Chondrocyte (in vitro differentiated cells): ENCODE results near the gene DIS3. TPM values are rescaled to one million over a fixed set of nuclear protein-coding genes. Genes with fewer than 3 reads are reported as not detected.

Source experiments
- DNase-seq: peaks from one replicate; pipeline ENCODE4 v3.0.0; 2021; ENCODE audit warnings: mixed read lengths, low spot score
- H3K27ac Mint-ChIP-seq: one replicate; pipeline ENCODE4 v1.8.0; 2021; ENCODE audit warnings: mild to moderate bottlenecking, moderate library complexity, mixed read lengths; ENCODE audit not compliant: unreplicated experiment
- H3K27me3 Mint-ChIP-seq: 2 replicates; pipeline ENCODE4 v1.8.0; 2021; ENCODE audit warnings: low read depth, mixed read lengths
- H3K36me3 Mint-ChIP-seq: 2 replicates; pipeline ENCODE4 v1.8.0; 2021; ENCODE audit warnings: low read depth, mixed read lengths
- H3K4me1 Mint-ChIP-seq: 2 replicates; pipeline ENCODE4 v1.8.0; 2021; ENCODE audit warnings: low read depth, mild to moderate bottlenecking, mixed read lengths
- H3K4me3 Mint-ChIP-seq: one replicate; pipeline ENCODE4 v1.8.0; 2021; ENCODE audit warnings: mild to moderate bottlenecking, moderate library complexity, mixed read lengths; ENCODE audit not compliant: unreplicated experiment
- H3K9me3 Mint-ChIP-seq: 2 replicates; pipeline ENCODE4 v1.8.0; 2021; ENCODE audit warnings: low read depth, mixed read lengths
- long read RNA-seq: library from polyadenylated mRNA; stranded (forward); transcript quantifications from one replicate; pipeline ENCODE4 v2.0.0, GENCODE V29; 2021
- total RNA-seq: library from RNA; stranded (reverse); gene quantifications from 3 replicates; pipeline ENCODE4 v1.2.1, GENCODE V29; 2021
- TF ChIP-seq, protein P1 (sequence below): fragments of 200-600 bp; sonication (generic); IDR thresholded peaks from 2 replicates; pipeline ENCODE4 v1.5.0; 2021; ENCODE audit warnings: antibody characterized with exemption, mild to moderate bottlenecking, moderate library complexity

The DIS3 gene, protein sequence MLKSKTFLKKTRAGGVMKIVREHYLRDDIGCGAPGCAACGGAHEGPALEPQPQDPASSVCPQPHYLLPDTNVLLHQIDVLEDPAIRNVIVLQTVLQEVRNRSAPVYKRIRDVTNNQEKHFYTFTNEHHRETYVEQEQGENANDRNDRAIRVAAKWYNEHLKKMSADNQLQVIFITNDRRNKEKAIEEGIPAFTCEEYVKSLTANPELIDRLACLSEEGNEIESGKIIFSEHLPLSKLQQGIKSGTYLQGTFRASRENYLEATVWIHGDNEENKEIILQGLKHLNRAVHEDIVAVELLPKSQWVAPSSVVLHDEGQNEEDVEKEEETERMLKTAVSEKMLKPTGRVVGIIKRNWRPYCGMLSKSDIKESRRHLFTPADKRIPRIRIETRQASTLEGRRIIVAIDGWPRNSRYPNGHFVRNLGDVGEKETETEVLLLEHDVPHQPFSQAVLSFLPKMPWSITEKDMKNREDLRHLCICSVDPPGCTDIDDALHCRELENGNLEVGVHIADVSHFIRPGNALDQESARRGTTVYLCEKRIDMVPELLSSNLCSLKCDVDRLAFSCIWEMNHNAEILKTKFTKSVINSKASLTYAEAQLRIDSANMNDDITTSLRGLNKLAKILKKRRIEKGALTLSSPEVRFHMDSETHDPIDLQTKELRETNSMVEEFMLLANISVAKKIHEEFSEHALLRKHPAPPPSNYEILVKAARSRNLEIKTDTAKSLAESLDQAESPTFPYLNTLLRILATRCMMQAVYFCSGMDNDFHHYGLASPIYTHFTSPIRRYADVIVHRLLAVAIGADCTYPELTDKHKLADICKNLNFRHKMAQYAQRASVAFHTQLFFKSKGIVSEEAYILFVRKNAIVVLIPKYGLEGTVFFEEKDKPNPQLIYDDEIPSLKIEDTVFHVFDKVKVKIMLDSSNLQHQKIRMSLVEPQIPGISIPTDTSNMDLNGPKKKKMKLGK
- 28.3 to 33.4 TPM (median 30.5 TPM) in 3 replicates for total RNA-seq
- long read RNA-seq, full-length matches to known transcripts = 94 of 105 reads
- long read RNA-seq, partial matches to known transcripts = 5 of 105 reads
- long read RNA-seq, other reads (novel, unspliced or antisense) = 6 of 105 reads

- Mint-ChIP-seq H3K4me1 (peaks cover 54% of the 10 kb centered on the region), H3K36me3 (peaks cover 11% of the 10 kb centered on the region), H3K27ac (peak within 1 kb of the TSS; percentile 98), H3K4me3 (peak within 1 kb of the TSS; percentile 96), H3K27me3 (no peaks in the 10 kb centered on the region), H3K9me3 (no peaks in the 10 kb centered on the region)
- DNase-seq = peak; percentile 99
- TF ChIP-seq, protein P1, sequence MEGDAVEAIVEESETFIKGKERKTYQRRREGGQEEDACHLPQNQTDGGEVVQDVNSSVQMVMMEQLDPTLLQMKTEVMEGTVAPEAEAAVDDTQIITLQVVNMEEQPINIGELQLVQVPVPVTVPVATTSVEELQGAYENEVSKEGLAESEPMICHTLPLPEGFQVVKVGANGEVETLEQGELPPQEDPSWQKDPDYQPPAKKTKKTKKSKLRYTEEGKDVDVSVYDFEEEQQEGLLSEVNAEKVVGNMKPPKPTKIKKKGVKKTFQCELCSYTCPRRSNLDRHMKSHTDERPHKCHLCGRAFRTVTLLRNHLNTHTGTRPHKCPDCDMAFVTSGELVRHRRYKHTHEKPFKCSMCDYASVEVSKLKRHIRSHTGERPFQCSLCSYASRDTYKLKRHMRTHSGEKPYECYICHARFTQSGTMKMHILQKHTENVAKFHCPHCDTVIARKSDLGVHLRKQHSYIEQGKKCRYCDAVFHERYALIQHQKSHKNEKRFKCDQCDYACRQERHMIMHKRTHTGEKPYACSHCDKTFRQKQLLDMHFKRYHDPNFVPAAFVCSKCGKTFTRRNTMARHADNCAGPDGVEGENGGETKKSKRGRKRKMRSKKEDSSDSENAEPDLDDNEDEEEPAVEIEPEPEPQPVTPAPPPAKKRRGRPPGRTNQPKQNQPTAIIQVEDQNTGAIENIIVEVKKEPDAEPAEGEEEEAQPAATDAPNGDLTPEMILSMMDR = peak; percentile 54
Observed at GRCh38 chr13:72781451-72782439, at the start of gene DIS3, which contains the start of gene PIBF1. Gene DIS3, minus strand, starts transcription at chr13:72781900. Its CDS starts 68 bp downstream, at chr13:72781832. Gene PIBF1, plus strand, starts transcription at chr13:72782133. Its CDS starts 1,337 bp downstream, at chr13:72783470.

DNA sequence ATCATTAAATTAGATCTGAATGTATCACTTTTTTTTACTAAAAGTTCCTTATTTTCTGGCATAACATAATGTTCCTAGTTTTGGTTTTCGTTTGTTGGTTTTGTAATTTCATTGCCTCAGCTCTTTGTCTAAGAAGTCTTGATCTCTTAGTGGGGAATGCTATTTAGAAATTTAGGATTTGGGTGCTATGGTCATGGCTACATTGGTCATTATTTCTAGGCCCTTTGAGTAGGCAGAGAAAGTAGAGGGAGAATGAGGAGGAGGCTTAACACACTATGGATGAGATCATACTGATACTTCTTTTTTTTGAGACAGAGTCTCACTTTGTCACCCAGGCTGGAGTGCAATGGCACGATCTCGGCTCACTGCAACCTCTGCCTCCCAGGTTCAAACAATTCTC is 42.0 kb upstream of the DIS3 start:
- Mint-ChIP-seq H3K9me3 (no peaks in the 10 kb centered on the region), H3K27me3 (no peaks in the 10 kb centered on the region), H3K4me1 (peaks cover 3% of the 10 kb centered on the region), H3K27ac (no peak overlapping the region), H3K36me3 (peaks cover 14% of the 10 kb centered on the region), H3K4me3 (no peak overlapping the region)
- DNase-seq = no peak
- TF ChIP-seq, protein P1 = no peak

DNA sequence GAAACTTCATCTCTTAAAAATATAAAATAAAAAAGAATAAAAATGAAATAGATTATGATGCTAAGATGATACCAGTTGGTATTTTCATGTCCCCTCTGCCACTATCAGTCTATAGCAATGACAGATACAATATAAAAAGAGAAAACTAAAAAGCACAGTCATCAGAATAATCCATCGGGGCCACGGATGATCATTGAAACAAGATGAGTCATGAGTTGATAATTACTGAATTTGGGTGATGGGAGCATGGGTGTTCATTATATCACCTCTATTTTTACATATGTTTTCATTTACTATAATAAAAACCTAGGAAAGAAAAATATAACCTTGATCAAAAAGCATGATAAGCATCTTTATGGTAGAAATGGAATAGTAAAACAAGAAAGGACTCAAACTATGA is 41.4 kb upstream of the DIS3 start:
- Mint-ChIP-seq H3K27me3 (no peaks in the 10 kb centered on the region), H3K36me3 (peaks cover 11% of the 10 kb centered on the region), H3K4me1 (peaks cover 3% of the 10 kb centered on the region), H3K27ac (no peak overlapping the region), H3K9me3 (no peaks in the 10 kb centered on the region), H3K4me3 (no peak overlapping the region)
- DNase-seq = no peak
- TF ChIP-seq, protein P1 = no peak

DNA sequence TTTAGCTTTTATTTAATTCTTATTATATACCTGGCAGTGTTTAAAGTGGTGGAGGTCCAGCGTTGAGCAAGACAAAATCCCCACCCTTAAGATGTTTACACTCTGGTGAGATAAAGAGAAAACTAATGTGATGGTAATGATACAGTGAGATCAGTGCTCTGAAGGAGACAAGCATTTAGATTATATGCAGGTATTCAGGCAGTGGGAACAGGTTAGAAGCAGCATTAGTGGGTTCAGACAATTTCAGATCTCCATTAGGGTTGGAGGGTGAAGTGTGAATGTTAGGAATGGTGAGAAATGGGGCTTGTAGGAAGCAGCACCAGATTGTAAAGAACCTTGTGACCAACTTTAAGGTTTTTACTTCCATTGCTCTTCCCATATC is 39.2 kb upstream of the DIS3 start:
- Mint-ChIP-seq H3K4me3 (no peak overlapping the region), H3K27ac (no peak overlapping the region), H3K4me1 (no peaks in the 10 kb centered on the region), H3K36me3 (peaks cover 8% of the 10 kb centered on the region), H3K9me3 (no peaks in the 10 kb centered on the region), H3K27me3 (no peaks in the 10 kb centered on the region)
- DNase-seq = no peak
- TF ChIP-seq, protein P1 = no peak
